GM19438 (cell line): Measurements from ENCODE around the gene OR2AK2.

Source experiments
- ATAC-seq: cut with Tn5 transposase; IDR thresholded peaks from one replicate; pipeline ENCODE4 v1.9.1; 2021; ENCODE audit warnings: low read depth; ENCODE audit not compliant: unreplicated experiment

OR2AK2 gene

DNA sequence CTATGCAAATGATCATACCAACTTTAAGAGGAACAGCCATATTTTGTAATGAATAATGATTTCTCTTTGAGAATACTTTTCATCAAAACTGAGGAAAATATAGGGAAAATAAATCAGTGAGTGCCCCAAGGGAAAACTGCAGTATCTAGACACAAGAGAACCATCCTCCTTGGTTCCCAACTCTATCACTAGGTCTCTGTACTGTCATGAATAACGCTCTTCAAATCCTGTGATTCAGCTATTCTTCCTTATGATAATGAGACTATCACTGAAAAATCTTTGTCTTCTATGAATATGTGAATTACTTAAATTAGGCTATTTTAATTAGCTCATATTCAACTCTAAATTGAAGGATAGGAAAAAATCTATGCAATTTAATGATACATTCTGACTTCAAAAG is 50.8 kb downstream of the OR2AK2 start:
- ATAC-seq = no peak
